Spleen (tissue), 11 donors: ENCODE results near the gene PHF21A. TPM values are rescaled to one million over a fixed set of nuclear protein-coding genes. Genes with fewer than 3 reads are reported as not detected.

ENCODE experiments used
- DNase-seq: peaks from one replicate; pipeline ENCODE4 v3.0.0-alpha.2; 2020
- H3K27ac ChIP-seq, 8 donors: fragments of 200-600 bp; sonication (generic) in 7 of 8; 1 replicate in 4 of 8; 2 replicates in 4 of 8; pipeline versions ENCODE4 v1.5.0 to v1.8.0; 2016 to 2021; ENCODE audit warnings: inconsistent platforms in 4 of 8, mild to moderate bottlenecking in 4 of 8, moderate library complexity in 1 of 8
- H3K27me3 ChIP-seq, 7 donors: fragments of 200-600 bp; sonication (generic) in 6 of 7; replicated peaks in 1 of 7; 1 replicate in 4 of 7; 2 replicates in 3 of 7; pipeline versions ENCODE4 v1.5.0 to v1.8.0; 2016 to 2021; ENCODE audit warnings: inconsistent platforms in 3 of 7, mild to moderate bottlenecking in 1 of 7
- H3K36me3 ChIP-seq, 6 donors: fragments of 200-600 bp; sonication (generic) in 5 of 6; 1 replicate in 4 of 6; 2 replicates in 2 of 6; pipeline versions ENCODE4 v1.5.0 to v1.8.0; 2016 to 2021; ENCODE audit warnings: inconsistent platforms in 2 of 6
- H3K4me1 ChIP-seq, 6 donors: fragments of 200-600 bp; sonication (generic) in 5 of 6; 1 replicate in 3 of 6; 2 replicates in 3 of 6; pipeline versions ENCODE4 v1.5.0 to v1.8.0; 2016 to 2021; ENCODE audit warnings: inconsistent platforms in 3 of 6
- H3K4me3 ChIP-seq, 8 donors: fragments of 200-600 bp; sonication (generic) in 7 of 8; 1 replicate in 4 of 8; 2 replicates in 4 of 8; pipeline versions ENCODE4 v1.5.0 to v1.8.0; 2016 to 2021; ENCODE audit warnings: inconsistent platforms in 4 of 8, mild to moderate bottlenecking in 4 of 8, moderate library complexity in 2 of 8
- H3K9me3 ChIP-seq, 8 donors: fragments of 200-600 bp; sonication (generic) in 7 of 8; 1 replicate in 4 of 8; 2 replicates in 4 of 8; pipeline versions ENCODE4 v1.5.0 to v1.8.0; 2016 to 2021; ENCODE audit warnings: inconsistent platforms in 4 of 8
- CTCF ChIP-seq, 11 experiments: fragments of 200-600 bp in 7 of 11; fragments of 450-650 bp in 4 of 11; sonication (generic) in 4 of 11; IDR thresholded peaks in 8 of 11; conservative IDR thresholded peaks in 3 of 11; 1 replicate in 7 of 11; 2 replicates in 4 of 11; pipeline versions ENCODE4 v1.4.0 to v1.8.0; 2016 to 2021; ENCODE audit warnings: antibody characterized with exemption in 11 of 11, inconsistent platforms in 4 of 11, mild to moderate bottlenecking in 1 of 11
- POLR2A ChIP-seq, 3 donors: fragments of 450-650 bp; IDR thresholded peaks; one replicate each; pipeline ENCODE4 v1.5.1; 2017; ENCODE audit warnings: antibody characterized with exemption in 3 of 3, mild to moderate bottlenecking in 1 of 3
- POLR2AphosphoS5 ChIP-seq, 3 donors: sonication (generic); formaldehyde crosslinking; IDR thresholded peaks; one replicate each; pipeline ENCODE4 v1.5.1; 2017; ENCODE audit warnings: antibody characterized with exemption in 3 of 3
- WGBS, 5 donors: extraction: QIAGEN DNeasy Blood & Tissue Kit in 3 of 5; methylation state at CpG; one replicate each; pipeline versions ENCODE4 v1.1.5 to v1.1.7; 2013 to 2018; 5-methylcytosine and 5-hydroxymethylcytosine counted together
- intact Hi-C: fragments of 100-400 bp; cut with DNase I; formaldehyde crosslinking; loops from one replicate; pipeline ENCODE4 v1.15.0; 2023; ENCODE audit warnings: low total_unique reads
- polyA plus RNA-seq, 3 donors: library from polyadenylated mRNA; stranded (reverse); fragments of 200-250 nt; gene quantifications; one replicate each; pipeline ENCODE4 v1.2.1, GENCODE V29; 2013
- total RNA-seq, 7 donors: library from RNA; depleted of rRNA in 3 of 7; stranded (reverse); fragments of >200 nt in 3 of 7; fragmentation: NEBNext Ultra II Directional in 4 of 7; extraction: Animal tissue kit (Norgen Biotek cat#: 25700) in 4 of 7; gene quantifications; one replicate each; pipeline versions ENCODE4 v1.1.0 to v1.2.1, GENCODE V29; 2016 to 2021
- donor health status: healthy with polysubstance abuse.
- donor health status: DM: no; HTN: no; CAD: no; lungs with moderate emphysema.
- donor health status: DM: no; HTN: no; CAD: no.
- donor health status: Bipolar disorder and iron deficiency.
- donor health status: healthy.
- donor health status: DM: no; HTN: no; CAD: no.
- donor health status: DM: yes; HTN: yes; CAD: no.

PHF21A gene
- total and polyA plus RNA-seq, 10 donors = 9.2 to 110 (median 79.7) TPM

- Histone ChIP-seq H3K4me3 (no peak overlapping the region), H3K27ac (no peak overlapping the region), H3K27me3 (no peaks in the 10 kb centered on the region), H3K4me1 (peaks cover 6 to 34% (median 17%) of the 10 kb centered on the region in 6 donors), H3K9me3 (no peaks in the 10 kb centered on the region), H3K36me3 (peaks cover 0 to 15% (median 0%) of the 10 kb centered on the region in 6 donors)
- no peak for TF ChIP-seq POLR2AphosphoS5 (IDR thresholded peaks at IDR 0.05)
- TF ChIP-seq POLR2A (IDR thresholded peaks at IDR 0.05) = no peak
- TF ChIP-seq CTCF (IDR thresholded peaks at IDR 0.05 in 8 of 11, conservative IDR thresholded peaks at IDR 0.05 in 3 of 11) = no peak
- intact Hi-C loops = no loop called here
- no peak for DNase-seq
- 93 to 100% (median 97%) methylated on average over 2 of the region's 2 CpGs for WGBS, 5 donors
These were observed 84.3 kb downstream of the PHF21A start for GRCh38 chr11:46036969-46037368.

GRCh38 chr11:46036009-46036408 lies 85.2 kb downstream of the PHF21A start:
- intact Hi-C loops = no loop called here
- H3K36me3 ChIP-seq = peaks cover 0 to 15% (median 0%) of the 10 kb centered on the region in 6 donors

GRCh38 chr11:46034041-46034440 lies 87.2 kb downstream of the PHF21A start:
- no peak overlapping the region for H3K4me3 ChIP-seq
- TF ChIP-seq POLR2A (IDR thresholded peaks at IDR 0.05) (no peak), CTCF (IDR thresholded peaks at IDR 0.05 in 8 of 11, conservative IDR thresholded peaks at IDR 0.05 in 3 of 11) (no peak), POLR2AphosphoS5 (IDR thresholded peaks at IDR 0.05) (no peak)
- H3K9me3 ChIP-seq = no peaks in the 10 kb centered on the region
- no peaks in the 10 kb centered on the region for H3K27me3 ChIP-seq
- intact Hi-C loops = no loop called here
- H3K4me1 ChIP-seq = peaks cover 0 to 9% (median 2%) of the 10 kb centered on the region in 6 donors
- H3K27ac ChIP-seq = no peak overlapping the region
- DNase-seq = no peak
- H3K36me3 ChIP-seq = peaks cover 0 to 15% (median 0%) of the 10 kb centered on the region in 6 donors

More at GRCh38 chr11:46036009-46036408, 85.2 kb downstream of the PHF21A start:
- 89 to 98% (median 95%) methylated on average over 2 of the region's 2 CpGs for WGBS, 5 donors
- TF ChIP-seq CTCF (IDR thresholded peaks at IDR 0.05 in 8 of 11, conservative IDR thresholded peaks at IDR 0.05 in 3 of 11) (no peak), POLR2AphosphoS5 (IDR thresholded peaks at IDR 0.05) (no peak), POLR2A (IDR thresholded peaks at IDR 0.05) (no peak)
- no peak for DNase-seq
- no peaks in the 10 kb centered on the region for H3K27me3 ChIP-seq
- no peak overlapping the region for H3K27ac ChIP-seq
- no peak overlapping the region for H3K4me3 ChIP-seq
- H3K9me3 ChIP-seq = no peaks in the 10 kb centered on the region
- peaks cover 6 to 28% (median 16%) of the 10 kb centered on the region in 6 donors for H3K4me1 ChIP-seq

- Histone ChIP-seq H3K9me3 (no peaks in the 10 kb centered on the region), H3K4me3 (no peak overlapping the region), H3K27me3 (no peaks in the 10 kb centered on the region), H3K36me3 (peaks cover 0 to 28% (median 0%) of the 10 kb centered on the region in 6 donors), H3K27ac (no peak overlapping the region), H3K4me1 (peaks cover 0 to 20% (median 0%) of the 10 kb centered on the region in 6 donors)
- TF ChIP-seq CTCF (IDR thresholded peaks at IDR 0.05 in 8 of 11, conservative IDR thresholded peaks at IDR 0.05 in 3 of 11) (no peak), POLR2A (IDR thresholded peaks at IDR 0.05) (no peak), POLR2AphosphoS5 (IDR thresholded peaks at IDR 0.05) (no peak)
- no peak for DNase-seq
- intact Hi-C loops = no loop called here
- WGBS, 5 donors = 78 to 90% (median 88%) methylated on average over 10 of the region's 10 CpGs
These were observed 94.5 kb downstream of the PHF21A start for GRCh38 chr11:46026606-46027293.
